Right atrium auricular region (tissue), 2 donors: ENCODE measurements around the gene DMD. TPM values are rescaled to one million over a fixed set of nuclear protein-coding genes. Genes with fewer than 3 reads are reported as not detected.

Source experiments
- DNase-seq: peaks from one replicate; pipeline ENCODE4 v3.0.0-alpha.2; 2019; ENCODE audit warnings: low spot score
- H3K27ac ChIP-seq, 2 donors: fragments of 200-600 bp; sonication (generic); 1 replicate in 1 of 2; 2 replicates in 1 of 2; pipeline ENCODE4 v1.5.1; 2016 to 2019
- H3K27me3 ChIP-seq, 2 donors: fragments of 200-600 bp; sonication (generic); one replicate each; pipeline versions ENCODE4 v1.5.1 to v1.6.0; 2017 to 2019
- H3K36me3 ChIP-seq: fragments of 200-600 bp; sonication (generic); one replicate; pipeline ENCODE4 v1.5.1; 2016
- H3K4me1 ChIP-seq, 2 donors: fragments of 200-600 bp; sonication (generic); one replicate each; pipeline versions ENCODE4 v1.5.1 to v1.6.0; 2017 to 2019
- H3K4me3 ChIP-seq, 2 donors: fragments of 200-600 bp; sonication (generic); 1 replicate in 1 of 2; 2 replicates in 1 of 2; pipeline ENCODE4 v1.5.1; 2017 to 2019; ENCODE audit warnings: mild to moderate bottlenecking in 1 of 2, moderate library complexity in 1 of 2
- H3K9me3 ChIP-seq, 2 donors: fragments of 200-600 bp; sonication (generic); one replicate each; pipeline ENCODE4 v1.5.1; 2019
- CTCF ChIP-seq, 2 donors: fragments of 200-600 bp; sonication (generic); IDR thresholded peaks; one replicate each; pipeline ENCODE4 v1.5.1; 2019; ENCODE audit warnings: antibody characterized with exemption in 2 of 2
- total RNA-seq, 2 donors: library from RNA; depleted of rRNA; stranded (reverse); fragments of >200 nt; gene quantifications; one replicate each; pipeline ENCODE4 v1.1.0, GENCODE V29; 2016

Gene DMD
- total RNA-seq, 2 donors from 2014 or later: 111 to 135 TPM

GRCh38 chrX:32933548-32933947 is 277.8 kb downstream of the DMD start:
- H3K4me3 ChIP-seq: no peak overlapping the region
- TF ChIP-seq CTCF (IDR thresholded peaks at IDR 0.05): no peak
- peaks cover 0 to 8% of the 10 kb centered on the region in 2 donors for H3K4me1 ChIP-seq

GRCh38 chrX:32929040-32929439 is 282.3 kb downstream of the DMD start:
- Histone ChIP-seq H3K36me3 (no peaks in the 10 kb centered on the region), H3K27me3 (no peaks in the 10 kb centered on the region), H3K4me1 (peaks cover 0 to 8% of the 10 kb centered on the region in 2 donors), H3K27ac (no peak overlapping the region), H3K4me3 (no peak overlapping the region), H3K9me3 (no peaks in the 10 kb centered on the region)
- DNase-seq: no peak
- no peak for TF ChIP-seq CTCF (IDR thresholded peaks at IDR 0.05)

More at GRCh38 chrX:32933548-32933947, 277.8 kb downstream of the DMD start:
- H3K9me3 ChIP-seq: no peaks in the 10 kb centered on the region
- no peaks in the 10 kb centered on the region for H3K36me3 ChIP-seq
- no peaks in the 10 kb centered on the region for H3K27me3 ChIP-seq
- no peak overlapping the region for H3K27ac ChIP-seq
- DNase-seq: no peak

- no peaks in the 10 kb centered on the region for H3K27me3 ChIP-seq
- no peak overlapping the region for H3K27ac ChIP-seq
- DNase-seq: no peak
- H3K4me1 ChIP-seq: no peaks in the 10 kb centered on the region
- no peaks in the 10 kb centered on the region for H3K36me3 ChIP-seq
- TF ChIP-seq CTCF (IDR thresholded peaks at IDR 0.05): no peak
- no peaks in the 10 kb centered on the region for H3K9me3 ChIP-seq
- H3K4me3 ChIP-seq: no peak overlapping the region
Measured at GRCh38 chrX:32896088-32896487, 315.3 kb downstream of the DMD start.

GRCh38 chrX:32894679-32895078 is 316.7 kb downstream of the DMD start:
- no peaks in the 10 kb centered on the region for H3K36me3 ChIP-seq
- H3K4me3 ChIP-seq: no peak overlapping the region
- no peak overlapping the region for H3K27ac ChIP-seq
- no peaks in the 10 kb centered on the region for H3K9me3 ChIP-seq
- DNase-seq: no peak
- TF ChIP-seq CTCF (IDR thresholded peaks at IDR 0.05): no peak
- no peaks in the 10 kb centered on the region for H3K27me3 ChIP-seq
- no peaks in the 10 kb centered on the region for H3K4me1 ChIP-seq

GRCh38 chrX:32893751-32894150 is 317.6 kb downstream of the DMD start:
- Histone ChIP-seq H3K27me3 (no peaks in the 10 kb centered on the region), H3K27ac (no peak overlapping the region)
- TF ChIP-seq CTCF (IDR thresholded peaks at IDR 0.05): no peak

GRCh38 chrX:32877592-32877991 is 333.8 kb downstream of the DMD start:
- no peak for DNase-seq
- no peak overlapping the region for H3K27ac ChIP-seq

More at GRCh38 chrX:32893751-32894150, 317.6 kb downstream of the DMD start:
- no peak overlapping the region for H3K4me3 ChIP-seq
- no peaks in the 10 kb centered on the region for H3K36me3 ChIP-seq
- no peaks in the 10 kb centered on the region for H3K9me3 ChIP-seq
- H3K4me1 ChIP-seq: no peaks in the 10 kb centered on the region
- no peak for DNase-seq

More at GRCh38 chrX:32877592-32877991, 333.8 kb downstream of the DMD start:
- Histone ChIP-seq H3K36me3 (no peaks in the 10 kb centered on the region), H3K4me3 (no peak overlapping the region), H3K27me3 (no peaks in the 10 kb centered on the region), H3K9me3 (no peaks in the 10 kb centered on the region), H3K4me1 (no peaks in the 10 kb centered on the region)
- no peak for TF ChIP-seq CTCF (IDR thresholded peaks at IDR 0.05)
